ENCODE results near the gene S1PR5.

The S1PR5 gene, protein sequence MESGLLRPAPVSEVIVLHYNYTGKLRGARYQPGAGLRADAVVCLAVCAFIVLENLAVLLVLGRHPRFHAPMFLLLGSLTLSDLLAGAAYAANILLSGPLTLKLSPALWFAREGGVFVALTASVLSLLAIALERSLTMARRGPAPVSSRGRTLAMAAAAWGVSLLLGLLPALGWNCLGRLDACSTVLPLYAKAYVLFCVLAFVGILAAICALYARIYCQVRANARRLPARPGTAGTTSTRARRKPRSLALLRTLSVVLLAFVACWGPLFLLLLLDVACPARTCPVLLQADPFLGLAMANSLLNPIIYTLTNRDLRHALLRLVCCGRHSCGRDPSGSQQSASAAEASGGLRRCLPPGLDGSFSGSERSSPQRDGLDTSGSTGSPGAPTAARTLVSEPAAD
- total RNA-seq, result 6.1 to 28.8 (median 17.4) reads per million in 3 donors

DNA sequence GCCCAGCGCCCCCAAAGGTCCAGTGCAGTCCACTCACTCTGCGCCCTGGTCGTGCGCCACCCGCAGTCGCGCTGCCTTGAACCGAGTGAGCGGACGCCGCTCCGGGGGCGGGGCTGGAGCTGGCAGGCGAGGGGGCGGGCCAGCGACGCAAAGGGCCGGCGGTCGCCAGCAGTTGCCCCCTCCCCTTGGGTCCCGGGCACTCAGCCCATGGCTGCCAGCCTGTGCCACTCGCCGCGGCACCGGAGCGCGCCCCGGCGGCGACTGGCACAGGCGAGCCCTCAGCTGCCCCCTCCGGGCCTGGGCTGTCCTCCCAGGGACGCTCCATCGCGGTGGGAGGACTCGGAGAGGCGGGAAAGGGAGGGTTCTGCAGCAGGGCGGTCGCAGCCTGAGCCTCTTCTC, at the start of gene S1PR5:
Gene S1PR5 (minus strand): TSS at position 87 of the 399 bp plus-strand sequence. CDS start 2,436 bp downstream, outside the sequence.
- DNase-seq, result no peak
- no peaks in the 10 kb centered on the region for H3K36me3 ChIP-seq (ENCODE audit: control insufficient read depth, insufficient read depth, low read length)
- H3K27me3 ChIP-seq (replicated peaks; ENCODE audit: control insufficient read depth, insufficient read depth, low read length, poor library complexity, severe bottlenecking), result peaks cover 55% of the 10 kb centered on the region
- H3K4me1 ChIP-seq (ENCODE audit: control insufficient read depth, insufficient read depth, low read length, poor library complexity, severe bottlenecking), result peaks cover 31% of the 10 kb centered on the region
- H3K27ac ChIP-seq (ENCODE audit: insufficient read depth, low read length, poor library complexity, severe bottlenecking), result no peak within 1 kb of the TSS
- no peaks in the 10 kb centered on the region for H3K9me3 ChIP-seq (ENCODE audit: control insufficient read depth, low read length)
- peak within 1 kb of the TSS; percentile 33 for H3K4me3 ChIP-seq (ENCODE audit: insufficient read depth, low read depth, low read length, poor library complexity, severe bottlenecking)

DNA sequence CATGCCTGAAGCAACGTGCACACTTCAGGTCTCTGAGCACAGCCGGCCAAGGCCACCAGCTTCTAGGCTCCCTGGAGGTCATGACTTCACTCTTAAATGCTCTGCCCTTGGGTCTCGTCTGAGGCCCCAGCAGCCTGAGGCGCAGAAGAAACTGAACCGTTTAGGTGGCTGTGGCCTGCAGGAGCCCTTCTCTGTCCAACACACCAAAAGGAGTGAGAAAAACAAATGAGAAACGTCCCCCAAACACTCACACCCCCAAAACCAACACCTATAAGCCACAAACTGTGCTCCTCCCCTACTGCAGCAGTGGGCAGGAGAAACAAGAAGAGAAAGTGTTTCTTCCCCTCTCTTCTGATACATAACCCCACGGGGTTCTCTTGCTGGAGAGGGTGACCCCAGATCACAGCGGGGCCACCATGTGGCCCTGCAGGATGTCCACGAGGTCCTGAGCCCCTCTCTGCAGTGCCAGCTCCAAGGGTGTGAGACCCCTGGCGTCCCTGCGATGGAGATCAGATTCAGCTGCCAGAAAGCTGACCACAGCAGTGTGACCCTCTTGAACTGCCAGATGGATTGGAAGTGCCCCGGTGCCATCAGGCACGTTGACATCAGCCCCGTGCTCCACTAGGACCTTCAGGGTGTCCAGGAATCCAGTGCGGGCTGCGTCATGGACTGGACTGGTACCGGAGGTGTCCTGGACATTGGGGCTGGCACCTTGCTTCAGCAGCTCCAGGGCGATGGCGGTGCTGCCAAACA, 49.6 kb upstream of the S1PR5 start:
- Histone ChIP-seq H3K36me3 (ENCODE audit: control insufficient read depth, insufficient read depth, low read length) (peaks cover under 1% of the 10 kb centered on the region), H3K27ac (ENCODE audit: insufficient read depth, low read length, poor library complexity, severe bottlenecking) (peak overlapping the region; percentile 74)
- DNase-seq, result peak; percentile 34 to 52 (median 35)

DNA sequence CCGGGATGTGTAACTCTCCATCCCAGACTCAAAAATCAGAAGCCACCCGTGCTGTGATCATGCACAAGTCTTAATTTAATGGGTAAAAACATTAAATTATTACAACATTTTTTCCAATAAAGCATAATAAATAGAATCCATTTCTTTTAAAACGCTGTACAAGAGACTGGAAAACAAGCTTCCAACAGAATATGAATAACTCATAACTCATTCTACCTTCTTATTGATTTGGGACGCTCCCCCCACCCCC, 49.1 kb upstream of the S1PR5 start:
- DNase-seq, result no peak
- Histone ChIP-seq H3K27me3 (replicated peaks; ENCODE audit: control insufficient read depth, insufficient read depth, low read length, poor library complexity, severe bottlenecking) (no peaks in the 10 kb centered on the region), H3K4me3 (ENCODE audit: insufficient read depth, low read depth, low read length, poor library complexity, severe bottlenecking) (peak overlapping the region; percentile 84), H3K4me1 (ENCODE audit: control insufficient read depth, insufficient read depth, low read length, poor library complexity, severe bottlenecking) (peaks cover 31% of the 10 kb centered on the region), H3K27ac (ENCODE audit: insufficient read depth, low read length, poor library complexity, severe bottlenecking) (peak overlapping the region; percentile 74), H3K9me3 (ENCODE audit: control insufficient read depth, low read length) (no peaks in the 10 kb centered on the region), H3K36me3 (ENCODE audit: control insufficient read depth, insufficient read depth, low read length) (peaks cover 6% of the 10 kb centered on the region)

More for the DNA sequence above, 49.6 kb upstream of the S1PR5 start:
- no peaks in the 10 kb centered on the region for H3K9me3 ChIP-seq (ENCODE audit: control insufficient read depth, low read length)
- H3K4me3 ChIP-seq (ENCODE audit: insufficient read depth, low read depth, low read length, poor library complexity, severe bottlenecking), result peak overlapping the region; percentile 84
- no peaks in the 10 kb centered on the region for H3K27me3 ChIP-seq (replicated peaks; ENCODE audit: control insufficient read depth, insufficient read depth, low read length, poor library complexity, severe bottlenecking)
- peaks cover 31% of the 10 kb centered on the region for H3K4me1 ChIP-seq (ENCODE audit: control insufficient read depth, insufficient read depth, low read length, poor library complexity, severe bottlenecking)

DNA sequence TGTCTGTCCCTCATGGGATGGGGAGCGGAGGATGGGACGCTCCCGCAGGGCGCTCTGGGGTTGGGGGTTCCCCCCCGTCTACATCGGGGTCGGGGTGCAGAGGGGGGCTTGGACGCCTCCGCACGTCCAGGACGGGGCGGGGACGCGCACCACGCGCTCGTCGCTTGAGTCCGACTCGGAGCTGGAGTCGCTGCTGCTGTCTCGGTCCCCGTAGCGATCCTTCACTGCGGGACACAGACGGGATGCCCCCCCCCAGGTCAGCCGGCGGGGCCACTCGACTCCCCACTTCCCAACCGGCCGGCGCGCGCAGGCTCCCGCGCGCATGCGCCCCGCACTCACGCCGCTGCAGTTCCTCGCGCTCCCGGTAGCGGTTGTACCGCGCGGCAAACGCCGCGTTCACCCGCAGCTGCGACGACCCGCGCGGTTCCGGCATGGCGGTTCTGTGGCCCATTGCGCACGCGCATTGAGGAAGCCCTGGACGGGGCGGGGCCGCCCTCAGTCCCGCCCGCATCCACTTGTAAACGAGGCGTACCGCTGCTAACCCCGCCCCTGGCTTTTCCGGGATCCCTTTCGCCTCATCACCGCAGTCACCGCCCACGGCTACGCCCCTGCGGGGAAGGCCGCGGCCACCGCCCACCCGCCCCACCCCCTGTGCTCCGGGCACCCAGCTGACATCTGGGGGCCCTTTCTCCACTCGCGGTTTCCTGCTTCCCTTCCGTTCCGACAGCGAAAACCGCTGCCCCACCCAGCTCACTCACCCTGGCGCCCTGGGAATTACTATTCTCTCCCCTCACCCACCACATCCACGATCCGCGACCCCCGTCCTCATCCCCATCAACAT, 48.5 kb upstream of the S1PR5 start, which contains the start of gene KRI1:
Gene KRI1 (minus strand): TSS at position 444 of the 841 bp plus-strand sequence. CDS start 11 bp downstream, at position 433.
- Histone ChIP-seq H3K27me3 (replicated peaks; ENCODE audit: control insufficient read depth, insufficient read depth, low read length, poor library complexity, severe bottlenecking) (no peaks in the 10 kb centered on the region), H3K4me3 (ENCODE audit: insufficient read depth, low read depth, low read length, poor library complexity, severe bottlenecking) (peak within 1 kb of the TSS; percentile 84), H3K27ac (ENCODE audit: insufficient read depth, low read length, poor library complexity, severe bottlenecking) (peak within 1 kb of the TSS; percentile 82), H3K4me1 (ENCODE audit: control insufficient read depth, insufficient read depth, low read length, poor library complexity, severe bottlenecking) (peaks cover 31% of the 10 kb centered on the region), H3K36me3 (ENCODE audit: control insufficient read depth, insufficient read depth, low read length) (peaks cover 11% of the 10 kb centered on the region), H3K9me3 (ENCODE audit: control insufficient read depth, low read length) (no peaks in the 10 kb centered on the region)
- DNase-seq, result peak; percentile 98 to 99 (median 98)

DNA sequence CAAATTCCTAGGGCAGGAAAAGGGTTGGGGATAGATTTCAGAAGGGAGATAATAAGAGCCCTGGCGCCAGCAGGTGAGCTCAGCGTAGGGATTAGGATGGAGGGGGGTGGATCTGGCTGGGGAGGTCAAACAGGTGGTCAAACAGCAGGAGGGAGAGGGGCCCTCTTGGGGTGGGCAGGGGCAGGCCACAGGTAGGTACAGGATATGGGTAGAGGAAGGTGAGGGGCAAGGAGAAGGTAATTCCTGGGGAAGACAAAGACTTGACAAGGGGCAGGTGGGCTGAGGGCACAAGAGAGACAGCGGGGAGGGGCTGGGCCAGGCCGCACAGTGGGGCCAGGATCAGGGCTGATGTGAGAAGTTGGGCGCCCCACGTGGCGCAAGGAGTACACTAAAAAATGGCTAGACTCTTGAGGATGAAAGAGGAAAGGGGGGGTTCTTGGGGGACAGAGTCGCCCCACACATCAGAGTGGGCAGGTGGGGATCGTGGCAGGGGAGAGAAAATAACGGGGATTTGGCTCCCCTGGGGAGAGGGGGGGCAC, 47.9 kb upstream of the S1PR5 start:
- Histone ChIP-seq H3K36me3 (ENCODE audit: control insufficient read depth, insufficient read depth, low read length) (peaks cover 18% of the 10 kb centered on the region), H3K4me3 (ENCODE audit: insufficient read depth, low read depth, low read length, poor library complexity, severe bottlenecking) (peak overlapping the region; percentile 84), H3K27me3 (replicated peaks; ENCODE audit: control insufficient read depth, insufficient read depth, low read length, poor library complexity, severe bottlenecking) (no peaks in the 10 kb centered on the region), H3K9me3 (ENCODE audit: control insufficient read depth, low read length) (no peaks in the 10 kb centered on the region), H3K4me1 (ENCODE audit: control insufficient read depth, insufficient read depth, low read length, poor library complexity, severe bottlenecking) (peaks cover 31% of the 10 kb centered on the region), H3K27ac (ENCODE audit: insufficient read depth, low read length, poor library complexity, severe bottlenecking) (peak overlapping the region; percentile 82)
- DNase-seq, result peak in 2 of 3 donors; percentile 32 to 40

DNA sequence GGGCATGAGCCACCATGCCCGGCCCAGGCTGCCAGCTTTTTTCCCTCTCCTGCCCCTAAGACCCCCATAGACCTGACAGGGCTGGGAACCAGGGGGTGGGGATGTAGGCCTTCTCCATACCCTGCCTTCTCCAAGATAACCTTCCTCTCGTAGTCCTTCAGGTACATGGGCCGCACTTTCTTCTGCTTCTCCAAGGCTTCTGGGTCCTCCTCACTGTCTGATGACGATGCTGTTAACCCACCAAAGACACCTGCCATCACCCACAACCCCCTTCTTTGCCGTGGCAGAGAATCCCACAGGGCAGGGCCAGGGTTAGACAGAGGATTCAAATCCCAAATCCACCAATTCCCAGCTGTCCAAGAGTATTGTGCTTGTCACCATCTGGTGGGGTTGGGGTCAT, 45.4 kb upstream of the S1PR5 start:
- no peak overlapping the region for H3K4me3 ChIP-seq (ENCODE audit: insufficient read depth, low read depth, low read length, poor library complexity, severe bottlenecking)
- H3K9me3 ChIP-seq (ENCODE audit: control insufficient read depth, low read length), result no peaks in the 10 kb centered on the region
- H3K36me3 ChIP-seq (ENCODE audit: control insufficient read depth, insufficient read depth, low read length), result peaks cover 39% of the 10 kb centered on the region
- H3K27ac ChIP-seq (ENCODE audit: insufficient read depth, low read length, poor library complexity, severe bottlenecking), result no peak overlapping the region
- DNase-seq, result no peak
- H3K27me3 ChIP-seq (replicated peaks; ENCODE audit: control insufficient read depth, insufficient read depth, low read length, poor library complexity, severe bottlenecking), result no peaks in the 10 kb centered on the region
- H3K4me1 ChIP-seq (ENCODE audit: control insufficient read depth, insufficient read depth, low read length, poor library complexity, severe bottlenecking), result peaks cover 25% of the 10 kb centered on the region

DNA sequence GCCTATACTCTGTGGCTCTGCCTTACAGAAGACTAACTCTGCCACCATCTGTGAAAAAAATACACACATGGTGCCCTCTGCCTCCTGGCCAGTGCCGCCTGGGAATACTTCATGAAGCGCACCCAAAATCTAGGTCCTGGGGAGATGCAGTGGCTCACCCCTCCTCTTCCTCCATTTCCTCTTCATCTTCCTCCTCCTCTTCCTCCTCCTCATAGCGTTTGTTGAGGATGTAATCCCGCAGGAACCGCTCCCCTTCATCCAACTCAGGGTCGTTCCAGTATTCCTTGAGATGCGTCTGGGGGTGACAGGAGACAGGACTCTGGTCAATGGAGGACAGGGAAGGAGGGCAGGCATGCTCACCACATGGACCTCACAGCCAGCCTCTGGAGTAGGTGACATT, 42.9 kb upstream of the S1PR5 start:
- DNase-seq, result no peak
- no peak overlapping the region for H3K27ac ChIP-seq (ENCODE audit: insufficient read depth, low read length, poor library complexity, severe bottlenecking)
- H3K4me1 ChIP-seq (ENCODE audit: control insufficient read depth, insufficient read depth, low read length, poor library complexity, severe bottlenecking), result peaks cover 18% of the 10 kb centered on the region
- H3K9me3 ChIP-seq (ENCODE audit: control insufficient read depth, low read length), result no peaks in the 10 kb centered on the region
- peaks cover 58% of the 10 kb centered on the region for H3K36me3 ChIP-seq (ENCODE audit: control insufficient read depth, insufficient read depth, low read length)
- H3K4me3 ChIP-seq (ENCODE audit: insufficient read depth, low read depth, low read length, poor library complexity, severe bottlenecking), result no peak overlapping the region
- no peaks in the 10 kb centered on the region for H3K27me3 ChIP-seq (replicated peaks; ENCODE audit: control insufficient read depth, insufficient read depth, low read length, poor library complexity, severe bottlenecking)

DNA sequence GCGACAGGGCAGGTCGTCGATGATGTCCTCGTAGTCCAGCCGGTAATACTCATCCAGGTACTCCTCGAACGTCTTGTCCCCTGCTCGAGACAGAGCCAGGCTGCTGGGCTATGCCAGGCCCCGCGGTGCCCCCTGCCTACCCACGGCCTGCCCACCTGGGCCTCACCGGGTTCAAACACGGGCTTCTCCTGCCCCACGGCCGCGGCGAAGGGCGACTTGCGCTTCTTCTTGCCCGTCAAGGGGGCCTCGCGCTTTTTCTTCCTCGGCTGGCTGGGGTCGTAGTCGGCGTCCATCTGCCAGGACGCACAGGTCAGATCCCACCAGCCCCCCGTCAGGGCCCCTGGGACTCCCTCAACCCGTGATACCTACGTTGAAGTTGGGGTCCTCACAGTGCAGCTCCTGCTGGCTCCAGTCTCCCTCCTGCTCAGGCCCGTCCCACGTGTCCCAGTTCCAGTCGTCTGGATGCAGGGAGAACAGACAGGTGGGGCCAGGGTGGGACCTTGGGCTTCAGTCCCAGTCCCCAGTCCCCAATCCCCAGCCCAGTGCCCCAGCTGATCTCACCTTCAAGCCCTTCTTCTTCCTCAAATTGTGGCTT, 40.5 kb upstream of the S1PR5 start:
- peaks cover 80% of the 10 kb centered on the region for H3K36me3 ChIP-seq (ENCODE audit: control insufficient read depth, insufficient read depth, low read length)
- peaks cover 33% of the 10 kb centered on the region for H3K4me1 ChIP-seq (ENCODE audit: control insufficient read depth, insufficient read depth, low read length, poor library complexity, severe bottlenecking)
- no peaks in the 10 kb centered on the region for H3K27me3 ChIP-seq (replicated peaks; ENCODE audit: control insufficient read depth, insufficient read depth, low read length, poor library complexity, severe bottlenecking)
- no peak for DNase-seq
- H3K27ac ChIP-seq (ENCODE audit: insufficient read depth, low read length, poor library complexity, severe bottlenecking), result no peak overlapping the region
- H3K4me3 ChIP-seq (ENCODE audit: insufficient read depth, low read depth, low read length, poor library complexity, severe bottlenecking), result no peak overlapping the region
- H3K9me3 ChIP-seq (ENCODE audit: control insufficient read depth, low read length), result no peaks in the 10 kb centered on the region

DNA sequence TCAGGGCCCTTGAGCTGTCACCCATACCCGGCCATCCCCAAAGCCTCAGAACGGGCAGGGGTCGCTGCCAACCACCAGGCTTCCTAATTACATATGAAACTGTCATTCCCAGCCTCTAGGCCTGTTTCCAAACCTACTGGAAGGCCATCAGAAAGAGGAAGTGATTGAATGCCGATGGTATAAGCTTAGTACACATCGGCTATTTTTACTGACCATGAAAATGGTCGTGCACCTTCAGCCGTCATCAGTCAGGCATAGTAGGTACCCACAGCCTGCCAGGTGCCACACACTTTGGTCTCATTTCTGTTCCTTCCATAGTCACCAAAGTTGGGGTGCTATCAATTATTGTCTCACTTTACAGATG, 38.3 kb upstream of the S1PR5 start:
- Histone ChIP-seq H3K4me1 (ENCODE audit: control insufficient read depth, insufficient read depth, low read length, poor library complexity, severe bottlenecking) (peaks cover 41% of the 10 kb centered on the region), H3K36me3 (ENCODE audit: control insufficient read depth, insufficient read depth, low read length) (peaks cover 79% of the 10 kb centered on the region), H3K27me3 (replicated peaks; ENCODE audit: control insufficient read depth, insufficient read depth, low read length, poor library complexity, severe bottlenecking) (no peaks in the 10 kb centered on the region), H3K9me3 (ENCODE audit: control insufficient read depth, low read length) (no peaks in the 10 kb centered on the region), H3K27ac (ENCODE audit: insufficient read depth, low read length, poor library complexity, severe bottlenecking) (no peak overlapping the region), H3K4me3 (ENCODE audit: insufficient read depth, low read depth, low read length, poor library complexity, severe bottlenecking) (no peak overlapping the region)
- DNase-seq, result no peak

All from effector memory CD4-positive, alpha-beta T cell (primary cell).